HG02798 (cell line): Measurements from ENCODE around the gene TNRC6C.

ENCODE experiments used
- ATAC-seq: cut with Tn5 transposase; IDR thresholded peaks from one replicate; pipeline ENCODE4 v1.9.1; 2021; ENCODE audit warnings: mild to moderate bottlenecking; ENCODE audit not compliant: unreplicated experiment, poor library complexity

The TNRC6C gene

DNA sequence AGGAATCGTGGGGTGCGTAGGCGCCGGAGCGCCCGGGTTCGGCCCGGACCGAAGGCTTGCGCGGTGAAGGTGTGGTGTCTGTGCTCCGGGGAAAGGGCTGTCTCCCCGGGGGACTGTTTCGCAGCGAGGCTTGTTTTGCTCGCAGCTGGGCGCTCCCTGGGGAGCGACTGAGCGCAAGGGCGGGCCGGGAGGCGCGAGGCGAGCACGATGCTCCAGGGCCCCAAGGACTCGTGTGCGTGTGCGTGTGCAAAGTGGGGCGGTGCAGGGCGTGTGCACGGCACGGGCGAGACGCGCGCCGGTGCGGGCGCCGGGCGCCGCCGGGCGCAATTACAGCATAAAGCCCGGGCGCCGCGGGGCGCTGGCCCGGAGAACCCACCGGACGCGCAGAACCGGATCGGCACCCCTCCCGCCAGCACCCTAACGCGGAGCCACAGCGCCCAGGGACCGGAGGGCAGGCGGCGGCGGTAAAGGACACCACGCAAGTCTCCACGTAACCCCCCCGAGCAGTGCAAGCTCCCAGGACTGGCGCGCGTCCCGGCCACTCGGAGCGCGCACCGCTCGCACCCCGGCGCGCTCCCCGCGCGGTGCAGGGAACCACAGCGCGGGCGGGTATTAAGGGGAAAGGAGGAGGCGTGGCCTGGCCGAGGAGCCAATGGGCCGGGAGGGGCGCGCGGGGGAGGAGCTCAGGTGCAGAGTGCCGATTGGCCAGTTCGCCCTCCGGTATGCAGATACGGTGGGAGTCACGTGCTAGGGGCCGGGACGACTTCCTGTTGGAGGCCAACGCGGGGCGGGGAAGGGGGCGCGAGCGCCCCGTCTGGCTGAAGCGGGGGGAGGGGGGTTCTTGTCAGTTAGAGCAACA lies at the start of gene TNRC6C:
Gene TNRC6C (plus strand): TSS at position 847 of the 859 bp plus-strand sequence. CDS start 45,504 bp downstream, outside the sequence.
- peak; percentile 82 for ATAC-seq

GRCh38 chr17:77909236-77909635 lies 49.3 kb upstream of the TNRC6C start:
- no peak for ATAC-seq

- ATAC-seq = no peak
These were observed 48.7 kb upstream of the TNRC6C start for GRCh38 chr17:77909816-77910215.

- no peak for ATAC-seq
These were observed 43.9 kb upstream of the TNRC6C start for GRCh38 chr17:77914385-77915254.

GRCh38 chr17:77915594-77916021 lies 42.9 kb upstream of the TNRC6C start:
- ATAC-seq = no peak

DNA sequence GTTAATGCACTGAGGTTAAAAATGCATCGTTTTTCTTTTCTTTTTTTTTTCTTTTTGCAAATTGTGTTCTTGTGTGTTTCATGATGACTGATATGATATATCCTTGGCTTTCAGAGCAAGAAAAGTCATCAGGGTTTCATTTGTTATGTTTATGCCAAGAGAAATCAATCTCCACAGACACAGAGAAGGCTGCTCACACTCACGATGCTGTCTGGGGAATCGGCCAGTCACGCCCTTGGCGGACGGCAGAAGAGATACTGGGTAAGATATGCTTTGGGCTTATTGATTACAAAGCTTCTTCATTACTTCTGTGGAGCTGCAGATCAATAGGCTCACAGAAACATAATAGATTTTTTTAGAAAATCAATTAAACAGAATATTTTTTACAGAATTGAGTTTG lies 42.2 kb upstream of the TNRC6C start:
- ATAC-seq = no peak

GRCh38 chr17:77916703-77917481 lies 41.6 kb upstream of the TNRC6C start:
- ATAC-seq = no peak

DNA sequence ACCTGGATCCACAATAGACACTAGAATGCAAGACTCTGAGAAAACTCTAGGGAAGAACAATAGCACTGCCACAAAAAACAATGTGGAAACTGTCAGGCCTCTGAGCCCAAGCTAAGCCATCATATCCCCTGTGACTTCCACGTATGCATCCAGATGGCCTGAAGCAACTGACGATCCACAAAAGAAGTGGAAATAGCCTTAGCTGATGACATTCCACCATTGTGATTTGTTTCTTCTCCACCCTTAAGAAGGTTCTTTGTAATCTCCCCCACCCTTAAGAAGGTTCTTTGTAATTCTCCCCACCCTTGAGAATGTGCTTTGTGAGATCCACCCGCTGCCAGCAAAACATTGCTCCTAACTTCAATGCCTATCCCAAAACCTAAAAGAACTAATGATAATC lies 39.2 kb upstream of the TNRC6C start:
- no peak for ATAC-seq

DNA sequence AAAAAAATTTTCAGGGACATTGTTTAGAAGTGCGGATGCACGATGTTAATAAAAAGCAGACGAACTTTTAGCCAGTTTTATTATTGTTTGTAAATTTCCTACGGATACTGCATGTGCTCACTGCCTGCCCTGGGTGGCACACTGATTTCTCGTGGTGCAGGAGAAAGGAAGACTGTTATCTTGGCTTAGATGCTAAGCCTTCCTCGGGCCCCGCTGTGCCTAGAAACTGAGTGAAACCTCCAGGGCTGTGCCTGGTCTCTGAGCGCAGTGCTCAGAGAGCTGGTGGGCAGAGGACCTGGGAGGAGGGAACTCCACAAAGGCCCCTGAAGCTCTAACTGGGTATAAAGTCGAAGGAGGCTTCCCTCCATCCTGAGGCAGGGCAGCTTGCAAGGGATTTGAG lies 35.4 kb upstream of the TNRC6C start:
- ATAC-seq = no peak

DNA sequence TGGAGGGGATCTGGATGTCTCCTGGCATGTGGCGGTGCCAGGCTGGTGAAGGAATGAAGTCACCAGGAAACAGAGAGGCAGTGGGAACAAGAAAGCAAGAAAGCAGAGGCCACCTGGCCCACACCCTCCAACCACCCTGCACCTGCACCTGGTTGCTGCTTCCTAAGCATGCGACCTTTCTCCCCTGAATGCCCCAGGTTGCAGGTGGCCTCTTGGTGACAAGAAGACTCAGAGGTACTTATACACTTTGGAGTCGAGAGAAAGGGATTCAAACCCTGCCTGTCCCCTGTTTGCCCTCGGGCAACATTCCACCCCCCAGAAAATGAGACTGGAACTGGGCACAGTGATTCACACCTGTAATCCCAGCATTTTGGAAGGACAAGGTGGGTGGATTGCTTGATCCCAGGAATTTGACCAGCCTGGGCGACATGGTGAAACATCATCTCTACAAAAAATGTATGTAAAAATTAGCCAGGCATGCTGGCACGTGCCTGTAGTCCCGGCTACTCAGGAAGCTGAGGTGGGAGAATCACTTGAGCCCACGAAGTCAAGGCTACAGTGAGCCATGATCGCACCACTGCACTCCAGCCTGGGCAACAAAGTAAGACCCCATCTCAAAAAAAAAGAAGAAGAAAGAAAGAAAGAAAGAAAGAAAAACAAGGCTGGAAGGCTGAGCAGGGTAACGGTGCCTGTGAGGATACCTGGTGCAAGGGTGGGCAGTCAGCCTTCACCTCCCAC lies 34.6 kb upstream of the TNRC6C start:
- ATAC-seq = no peak

DNA sequence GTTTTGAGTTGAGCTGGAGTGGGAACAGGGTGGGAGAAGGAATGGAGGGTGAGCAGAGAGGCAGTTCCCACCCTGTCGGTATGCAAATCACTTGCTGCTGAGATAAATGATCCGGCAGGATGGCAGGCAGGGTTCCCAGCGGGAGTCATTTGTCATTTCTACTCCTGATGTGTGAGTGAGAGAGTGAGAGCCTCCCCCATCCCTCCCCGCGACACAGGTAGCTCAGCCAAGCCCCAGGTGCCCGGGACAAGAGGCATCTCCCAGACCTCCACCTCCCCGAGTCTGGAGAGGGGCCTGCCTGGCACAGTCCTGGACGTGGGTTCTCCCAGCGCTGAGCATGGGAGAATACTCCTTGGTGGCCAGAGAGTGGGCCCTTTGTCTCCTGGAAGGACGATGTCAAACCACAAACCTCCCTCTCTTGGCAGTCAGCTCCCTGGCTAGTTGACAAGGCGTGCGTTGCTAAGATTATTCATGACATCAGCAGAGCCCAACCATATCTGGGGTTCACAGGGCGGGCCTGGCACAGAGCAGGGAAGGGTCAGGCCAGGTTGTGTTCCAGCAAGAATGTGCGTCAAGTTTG lies 33.7 kb upstream of the TNRC6C start:
- no peak for ATAC-seq

- no peak for ATAC-seq
These were observed 32.5 kb upstream of the TNRC6C start for GRCh38 chr17:77925831-77926543.

DNA sequence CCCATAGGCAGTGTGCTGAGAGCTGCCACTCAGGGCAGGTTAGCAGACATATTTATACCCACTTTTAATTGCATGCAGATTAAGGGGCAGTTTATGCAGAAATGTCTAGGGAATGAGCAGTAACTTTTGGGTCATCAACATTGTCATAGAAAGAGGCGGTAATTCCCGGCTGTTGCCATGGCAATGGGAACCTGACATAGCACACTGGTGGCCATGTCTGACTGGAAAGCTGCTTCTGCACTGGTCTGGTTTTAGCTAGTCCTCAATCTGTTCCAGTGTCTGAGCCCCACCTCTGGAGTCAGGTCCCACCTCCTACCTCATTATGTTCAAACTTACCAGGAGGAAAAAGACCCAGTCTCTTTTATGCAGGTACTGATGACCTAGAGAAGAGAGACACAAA lies 31.5 kb upstream of the TNRC6C start:
- ATAC-seq = no peak

DNA sequence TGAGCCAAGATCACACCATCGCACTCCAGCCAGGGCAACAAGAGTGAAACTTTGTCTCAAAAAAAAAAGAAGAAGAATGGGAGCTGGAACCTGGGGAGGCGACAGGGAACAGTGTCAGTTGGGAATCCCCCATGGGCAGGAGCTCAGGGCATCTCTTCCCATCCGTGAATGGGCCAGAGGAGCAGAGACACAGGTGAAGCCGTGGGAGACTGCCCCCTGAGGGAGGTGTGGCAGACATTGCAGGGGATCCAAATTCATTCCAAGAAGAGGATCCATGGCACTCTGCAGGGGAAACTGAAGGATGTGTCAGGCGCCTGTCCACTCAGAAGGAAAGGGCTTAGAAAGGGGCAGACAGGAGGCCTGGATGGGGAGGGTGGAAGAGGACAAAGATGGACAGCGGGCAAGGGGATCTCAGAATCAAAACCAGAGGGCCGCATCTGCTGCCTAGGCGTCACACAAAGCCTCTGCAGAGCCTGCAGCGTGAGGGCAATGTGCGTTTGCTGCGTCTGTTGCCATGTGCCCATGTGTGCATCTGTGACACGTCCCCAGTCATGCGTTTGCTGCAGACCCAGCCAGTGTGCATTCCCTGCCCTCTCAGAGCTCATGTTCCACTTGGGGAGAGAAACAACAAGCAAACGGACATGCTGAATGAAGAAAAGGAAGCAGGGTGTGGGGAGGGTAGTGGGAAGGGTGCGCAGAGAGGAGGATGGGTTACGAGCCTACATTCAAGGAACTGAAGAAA lies 30.6 kb upstream of the TNRC6C start:
- no peak for ATAC-seq

DNA sequence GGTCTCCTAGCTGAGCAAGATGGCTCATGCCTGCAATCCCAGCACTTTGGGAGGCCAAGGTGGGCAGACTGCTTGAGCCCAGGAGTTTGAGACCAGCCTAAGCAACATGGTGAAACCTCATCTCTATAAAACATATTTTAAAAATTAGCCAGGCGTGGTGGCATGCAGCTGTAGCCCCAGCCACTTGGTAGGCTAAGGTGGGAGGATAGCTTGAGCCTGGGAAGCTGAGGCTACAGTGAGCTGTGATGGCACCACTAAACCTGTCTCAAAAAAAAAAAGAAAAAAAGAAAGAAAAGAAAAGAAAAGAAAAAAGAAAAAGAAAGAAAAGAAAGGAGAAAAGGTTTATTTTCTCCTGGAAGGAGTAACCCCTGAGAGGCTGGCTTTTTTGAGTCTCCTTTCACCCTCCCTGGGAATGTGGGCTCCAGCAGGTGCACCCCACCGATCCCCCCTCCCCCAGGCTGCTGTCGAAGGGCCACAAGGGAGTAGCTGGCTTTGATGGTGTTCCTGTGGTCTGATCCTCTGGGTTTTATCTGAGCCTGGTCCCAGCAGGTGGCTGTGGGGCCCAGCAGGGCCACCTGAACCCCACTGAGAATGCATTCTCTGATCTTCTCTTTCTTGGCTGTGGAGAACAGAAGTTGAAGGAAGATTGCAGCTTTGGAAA lies 29.9 kb upstream of the TNRC6C start:
- ATAC-seq = no peak

GRCh38 chr17:77929180-77929564 lies 29.3 kb upstream of the TNRC6C start:
- no peak for ATAC-seq

DNA sequence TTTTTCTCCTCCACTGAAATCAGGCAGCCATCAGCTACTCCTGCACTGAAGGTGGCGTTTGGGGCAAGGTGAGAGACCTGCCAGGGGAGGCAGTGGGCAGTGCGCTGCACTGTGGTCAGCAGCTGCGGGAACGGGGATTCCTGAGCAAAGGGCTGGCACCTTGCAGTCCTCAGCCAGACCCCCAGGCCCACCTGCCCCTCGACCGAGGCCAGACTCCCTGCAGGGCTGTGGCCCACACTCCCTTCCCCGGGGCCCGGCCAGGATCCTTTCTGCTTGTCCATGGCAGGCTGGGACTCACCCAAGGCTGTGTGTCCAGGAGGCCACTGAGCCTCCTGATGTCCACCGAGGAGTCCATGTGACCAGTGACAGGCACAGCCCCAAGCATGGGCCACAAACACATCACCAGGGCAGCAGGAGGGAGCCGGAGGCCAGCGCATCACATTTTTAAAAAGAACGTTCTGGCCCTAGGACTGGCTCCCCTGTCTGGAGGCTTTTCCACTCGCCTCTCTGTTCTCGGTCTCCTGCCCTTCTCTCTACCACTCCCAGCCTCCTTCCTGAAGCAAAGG lies 28.5 kb upstream of the TNRC6C start:
- no peak for ATAC-seq
